Activated T-cell treated with anti-CD3 and anti-CD28 coated beads, Interleukin-2, amount 50 U/mL, for 48 hours (primary cell): ENCODE results near the gene IL1A.

Experiments used
- DNase-seq, 2 experiments: peaks; one replicate each; pipeline ENCODE4 v3.0.0-alpha.2; 2020

IL1A gene

GRCh38 chr2:112791019-112791418 lies 6.7 kb upstream of the IL1A start:
- no peak for DNase-seq

- no peak for DNase-seq
Measured at GRCh38 chr2:112790305-112790704, 6.0 kb upstream of the IL1A start.

DNA sequence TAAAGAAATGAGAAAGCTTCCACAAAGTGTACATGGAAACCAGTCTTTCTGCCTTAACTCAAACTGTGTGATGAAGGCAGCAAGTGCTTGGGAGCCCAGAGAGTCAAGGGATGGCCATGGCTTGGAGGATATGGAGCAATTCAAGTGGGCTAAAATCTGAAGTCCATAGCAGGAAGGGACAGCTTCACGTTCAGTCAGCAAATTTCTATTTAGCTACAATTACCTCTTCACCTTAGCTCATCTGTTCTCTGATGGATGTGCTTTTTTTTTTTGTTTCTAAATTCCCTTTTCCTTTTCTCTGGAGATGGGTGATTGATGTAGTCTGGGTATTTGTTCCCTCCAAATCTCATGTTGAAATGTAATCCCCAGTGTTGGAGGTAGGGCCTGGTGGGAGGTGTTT lies 4.9 kb upstream of the IL1A start:
- no peak for DNase-seq

DNA sequence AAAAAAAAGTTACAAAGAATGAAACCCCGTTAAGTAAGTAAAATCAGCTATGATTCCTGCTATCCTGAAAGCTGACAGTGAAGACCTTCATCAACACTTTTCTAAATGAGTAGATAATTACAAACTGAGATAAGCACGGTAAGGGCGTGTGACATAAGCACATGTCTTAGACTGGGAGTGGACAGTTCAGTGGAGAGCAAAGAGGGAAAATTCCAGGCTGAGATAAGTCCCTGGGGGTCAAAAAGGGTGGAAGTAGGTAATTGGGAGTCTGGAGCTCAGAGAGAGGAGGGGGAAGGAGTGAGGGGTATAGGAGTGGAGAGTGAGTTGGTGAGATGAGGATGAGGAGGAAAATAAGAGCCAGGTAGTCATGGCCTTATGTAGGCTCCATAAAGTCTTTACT lies 4.4 kb upstream of the IL1A start:
- no peak for DNase-seq

GRCh38 chr2:112787729-112788393 lies 3.6 kb upstream of the IL1A start:
- no peak for DNase-seq

DNA sequence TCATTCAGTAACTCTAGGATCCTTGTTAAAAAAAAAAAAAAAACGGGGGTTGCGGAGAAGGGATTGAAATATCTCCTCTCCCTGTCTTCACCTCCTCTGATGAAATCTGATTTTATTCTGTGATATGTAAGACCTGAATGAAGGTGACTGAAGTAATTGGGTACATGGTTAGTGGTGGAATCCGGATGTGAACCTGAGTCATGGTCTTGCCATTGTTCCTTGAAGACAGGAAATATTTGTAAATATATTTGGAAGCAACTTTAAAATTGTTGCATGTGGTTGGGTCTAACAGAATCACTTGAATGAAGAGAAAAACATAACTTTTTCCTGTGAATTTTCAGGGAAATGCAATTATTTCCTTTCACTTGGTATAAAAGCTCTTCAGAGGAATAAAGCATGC lies 3.0 kb upstream of the IL1A start:
- no peak for DNase-seq

GRCh38 chr2:112783187-112783714 lies 1.0 kb downstream of the IL1A start:
- DNase-seq = no peak

DNA sequence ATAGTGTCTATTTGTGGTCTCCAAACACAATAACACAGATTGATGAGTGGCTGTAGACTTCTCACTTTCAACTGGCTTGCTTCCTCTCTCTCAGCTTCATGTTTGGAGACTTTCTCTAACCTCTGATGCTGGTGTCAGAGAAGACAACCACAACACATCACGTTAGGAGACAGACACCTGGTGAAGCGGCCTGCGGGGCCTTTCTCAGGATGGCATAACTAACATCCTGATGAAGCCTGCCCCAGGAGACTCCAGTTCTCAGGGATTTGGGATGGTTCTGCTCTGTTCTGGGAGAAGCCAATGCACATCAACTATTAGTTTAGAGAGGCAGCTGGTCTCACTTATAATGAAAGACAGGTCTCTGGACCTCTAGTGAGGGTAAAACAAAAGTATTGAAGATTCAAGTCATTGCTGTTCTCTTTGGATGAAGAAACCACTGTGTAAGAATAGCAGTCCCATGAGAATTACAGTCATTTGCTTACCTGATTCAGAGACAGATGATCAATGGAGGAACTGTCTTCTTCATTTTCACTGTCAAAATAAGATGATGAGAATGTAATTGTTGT lies 2.0 kb downstream of the IL1A start:
- DNase-seq = no peak

- no peak for DNase-seq
Measured at GRCh38 chr2:112779598-112779997, 4.7 kb downstream of the IL1A start.

DNA sequence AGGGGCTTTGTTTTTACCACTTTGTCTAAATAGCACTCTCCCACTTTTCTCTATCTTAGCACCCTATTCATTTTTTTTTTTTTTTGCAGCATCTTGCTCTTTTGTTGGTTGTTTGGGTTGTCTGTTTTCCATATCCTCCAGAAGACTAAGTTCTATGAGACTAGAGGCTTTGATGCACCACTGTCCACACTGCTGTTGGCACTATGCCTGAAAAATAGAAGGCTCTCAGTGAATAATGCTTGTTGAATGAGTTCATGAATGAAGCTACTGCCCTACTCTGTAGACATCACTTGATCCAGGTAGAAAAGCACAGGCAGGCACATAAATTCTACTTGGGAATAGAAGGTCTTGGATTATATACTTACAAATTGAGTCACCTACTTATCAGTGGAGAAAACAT lies 7.3 kb downstream of the IL1A start:
- no peak for DNase-seq

DNA sequence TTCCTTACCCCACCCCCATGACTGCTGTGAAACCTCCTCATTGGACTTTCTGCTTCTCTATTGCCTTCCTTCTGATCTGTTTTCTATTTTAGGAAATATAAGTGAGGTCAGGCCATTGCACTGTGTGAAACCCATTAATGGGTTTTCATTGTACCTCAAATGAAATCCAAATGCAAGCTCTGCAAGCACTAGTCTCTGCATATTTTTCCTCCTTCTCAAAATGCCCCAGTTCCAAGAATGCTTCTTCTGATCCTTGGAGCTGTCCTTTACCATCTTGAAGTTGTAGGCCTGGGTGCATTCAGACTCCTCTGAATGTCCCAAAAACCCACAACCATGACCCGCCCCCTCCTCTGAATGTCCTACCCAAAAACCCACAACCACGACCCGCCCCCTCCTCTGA lies 8.2 kb downstream of the IL1A start:
- DNase-seq = no peak

- DNase-seq = no peak
Measured at GRCh38 chr2:112774536-112775285, 9.6 kb downstream of the IL1A start.

DNA sequence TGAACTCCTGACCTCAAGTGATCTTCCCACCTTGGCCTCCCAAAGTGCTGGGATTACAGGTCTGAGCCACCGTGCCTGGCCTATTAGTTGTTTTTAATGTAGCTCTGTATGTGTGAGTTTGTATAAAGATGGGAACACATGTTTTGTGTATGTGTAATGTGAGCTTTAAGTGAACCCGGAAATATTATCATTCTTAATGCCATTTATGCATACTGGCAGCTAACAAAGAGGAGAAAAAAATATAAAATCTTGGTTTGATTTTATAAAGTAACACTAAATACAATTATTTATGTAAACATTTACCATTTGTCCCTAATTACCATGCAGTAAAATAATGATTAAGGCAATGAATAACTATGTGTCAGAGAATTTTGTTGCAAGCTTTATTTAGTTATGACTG lies 10.7 kb downstream of the IL1A start:
- DNase-seq = no peak

- no peak for DNase-seq
Measured at GRCh38 chr2:112772911-112773475, 11.3 kb downstream of the IL1A start.

GRCh38 chr2:112772322-112772721 lies 12.0 kb downstream of the IL1A start:
- DNase-seq = no peak

DNA sequence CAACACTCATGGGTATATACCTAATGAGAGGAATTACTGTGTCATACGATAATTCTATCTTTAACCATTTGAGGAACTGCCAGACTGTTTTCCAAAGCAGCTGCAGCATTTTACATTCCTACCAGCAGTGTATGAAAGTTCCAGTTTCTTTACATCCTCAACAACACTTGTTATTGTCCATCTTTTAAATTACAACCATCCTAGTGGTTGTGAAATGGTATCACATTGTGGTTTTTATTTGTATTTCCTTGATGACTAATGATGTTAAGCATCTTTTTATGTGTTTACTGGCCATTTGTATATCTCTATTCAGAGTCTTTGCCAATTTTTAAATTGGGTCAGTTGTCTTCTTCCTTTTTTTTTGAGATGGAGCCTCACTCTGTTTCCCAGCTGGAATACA lies 15.9 kb downstream of the IL1A start:
- DNase-seq = no peak

DNA sequence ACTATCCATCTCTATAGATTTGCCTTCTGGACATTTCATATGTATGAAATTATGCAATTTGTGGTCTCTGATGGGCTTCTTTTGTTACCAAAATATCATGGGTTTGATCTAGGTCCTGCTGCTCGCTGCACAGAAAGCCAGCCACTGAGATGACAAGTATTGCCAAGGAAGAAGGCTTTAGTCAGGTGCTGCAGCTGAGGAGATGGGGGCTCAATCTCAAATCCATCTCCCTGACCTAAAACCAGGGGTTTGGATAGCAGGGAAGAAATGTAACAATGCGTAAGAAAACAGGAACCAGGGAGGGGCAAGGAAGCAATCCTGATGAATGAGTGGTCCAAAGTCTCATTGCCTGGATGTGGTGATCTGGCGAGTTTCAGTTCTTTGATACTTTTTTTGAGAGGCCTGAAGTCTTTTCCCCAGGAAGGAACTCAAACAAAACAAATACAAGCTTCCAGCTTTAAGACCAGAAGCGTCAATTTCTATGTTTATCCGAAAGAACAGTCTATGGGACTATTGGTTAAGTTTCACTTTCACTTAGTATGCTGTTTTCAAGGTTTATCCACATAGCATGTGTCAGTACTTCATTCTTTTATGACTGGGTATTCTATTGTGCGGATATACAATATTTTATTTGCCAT lies 16.5 kb downstream of the IL1A start:
- no peak for DNase-seq

GRCh38 chr2:112765251-112765650 lies 19.0 kb downstream of the IL1A start:
- no peak for DNase-seq

DNA sequence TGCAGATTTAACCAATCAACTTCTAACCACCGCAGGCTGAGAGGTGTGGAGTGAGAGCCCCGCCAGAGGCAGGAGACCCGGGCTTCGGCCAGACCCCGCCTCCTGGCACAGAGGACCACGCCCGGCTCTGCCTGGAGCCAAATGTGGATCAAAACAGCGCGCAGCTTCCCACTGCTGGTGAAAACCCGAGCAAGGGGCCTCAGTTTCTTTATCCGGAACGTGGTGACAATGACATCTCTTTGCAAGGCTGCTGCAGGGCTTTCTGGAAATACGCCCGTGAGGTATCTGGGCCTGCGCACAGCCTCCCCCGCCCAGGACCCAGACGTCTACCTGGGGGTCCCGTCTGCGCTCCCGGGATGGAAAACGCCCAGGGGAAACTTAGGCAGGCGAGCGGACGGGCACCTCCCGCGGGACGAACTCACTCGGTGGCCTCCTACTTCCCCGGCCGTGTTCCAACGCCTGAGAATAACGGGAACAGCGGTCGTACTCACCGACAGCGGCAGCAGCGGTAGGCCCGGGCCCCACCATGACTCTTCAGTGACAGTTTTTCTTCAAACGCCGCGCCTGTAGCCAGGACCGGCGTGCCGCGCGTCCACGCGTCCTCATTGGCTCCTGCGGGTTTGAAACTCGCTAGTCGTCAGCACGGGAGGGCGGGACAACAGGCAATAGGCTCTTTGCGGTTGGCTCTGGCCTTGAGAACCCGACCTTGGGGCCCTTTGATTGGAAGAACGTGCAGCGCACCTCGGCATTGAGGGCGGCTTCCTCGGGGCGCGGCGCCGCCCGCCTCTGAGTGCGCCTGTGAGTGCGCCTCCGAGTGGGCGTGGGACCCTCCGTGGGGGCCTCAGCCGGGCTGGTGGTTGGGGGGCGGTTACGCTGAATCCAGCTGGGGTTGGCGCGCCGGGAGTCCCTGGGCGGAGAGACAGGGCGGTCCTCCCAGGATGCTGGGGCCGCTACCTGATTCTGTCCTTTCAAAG lies 19.9 kb downstream of the IL1A start, which contains the start of gene CKAP2L:
Gene CKAP2L (minus strand): TSS at position 539 of the 974 bp plus-strand sequence. CDS start 11 bp downstream, at position 528.
- peak; percentile 95 to 97 for DNase-seq

DNA sequence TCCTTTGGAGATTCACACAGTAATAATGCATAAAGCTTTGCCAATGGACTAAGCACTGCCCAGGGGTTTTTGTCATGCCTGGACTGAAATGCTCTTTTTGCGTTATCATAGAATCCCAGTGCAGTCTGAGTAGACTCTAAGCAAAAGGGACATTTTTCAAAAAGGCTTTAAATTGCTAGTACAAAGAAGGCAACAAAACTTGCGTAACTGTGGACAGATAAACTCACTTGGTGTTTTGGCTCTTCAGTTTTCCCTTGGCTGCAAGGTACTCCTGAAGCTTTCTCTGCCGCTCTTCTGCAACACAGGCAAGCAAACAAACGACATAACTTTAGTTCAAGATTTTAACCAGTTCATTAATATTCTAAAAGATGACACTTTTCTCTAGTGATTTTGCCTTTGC lies 22.0 kb downstream of the IL1A start:
- DNase-seq = no peak

DNA sequence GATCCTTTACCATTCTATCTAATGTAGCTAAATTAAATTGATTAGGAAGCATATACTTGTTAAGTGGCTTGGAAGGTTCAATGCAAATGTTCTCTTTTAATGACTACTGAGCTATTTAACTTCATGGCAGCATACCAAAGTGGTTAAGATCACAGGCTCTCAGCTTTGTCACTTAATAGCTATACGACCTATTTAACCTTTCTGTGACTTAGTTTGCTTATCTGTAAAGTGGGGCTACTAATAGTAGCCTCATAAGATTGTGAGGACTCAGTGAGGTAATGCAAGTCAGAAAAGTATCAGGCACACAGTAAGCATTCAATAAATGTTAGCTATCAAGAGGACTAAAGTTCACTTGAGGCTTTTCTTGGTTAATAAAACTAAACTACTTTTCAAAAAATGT lies 24.1 kb downstream of the IL1A start:
- no peak for DNase-seq

DNA sequence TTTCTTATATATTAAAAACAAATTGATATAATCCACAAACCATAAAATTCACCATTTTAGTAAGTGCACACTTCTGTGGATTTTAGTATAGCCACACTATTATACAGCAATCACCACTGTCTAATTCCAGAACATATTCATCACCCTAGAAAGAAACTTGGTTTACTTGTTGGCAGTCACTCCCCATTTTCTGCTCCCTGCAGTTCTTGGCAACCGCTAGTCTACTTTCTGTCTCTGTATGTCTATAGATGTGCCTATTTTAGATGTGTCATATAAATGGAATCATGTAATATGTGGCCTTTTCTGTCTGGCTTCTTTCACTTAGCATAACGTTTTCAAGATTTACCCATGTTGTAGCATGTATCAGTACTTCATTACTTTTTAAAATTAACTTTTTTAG lies 25.6 kb downstream of the IL1A start:
- no peak for DNase-seq
